Measurements from ENCODE around the gene KSR1. TPM values are rescaled to one million over a fixed set of nuclear protein-coding genes. Genes with fewer than 3 reads are reported as not detected.

KSR1 gene
- total RNA-seq, 1 experiment from 2014 or later, result 41.7 TPM

DNA sequence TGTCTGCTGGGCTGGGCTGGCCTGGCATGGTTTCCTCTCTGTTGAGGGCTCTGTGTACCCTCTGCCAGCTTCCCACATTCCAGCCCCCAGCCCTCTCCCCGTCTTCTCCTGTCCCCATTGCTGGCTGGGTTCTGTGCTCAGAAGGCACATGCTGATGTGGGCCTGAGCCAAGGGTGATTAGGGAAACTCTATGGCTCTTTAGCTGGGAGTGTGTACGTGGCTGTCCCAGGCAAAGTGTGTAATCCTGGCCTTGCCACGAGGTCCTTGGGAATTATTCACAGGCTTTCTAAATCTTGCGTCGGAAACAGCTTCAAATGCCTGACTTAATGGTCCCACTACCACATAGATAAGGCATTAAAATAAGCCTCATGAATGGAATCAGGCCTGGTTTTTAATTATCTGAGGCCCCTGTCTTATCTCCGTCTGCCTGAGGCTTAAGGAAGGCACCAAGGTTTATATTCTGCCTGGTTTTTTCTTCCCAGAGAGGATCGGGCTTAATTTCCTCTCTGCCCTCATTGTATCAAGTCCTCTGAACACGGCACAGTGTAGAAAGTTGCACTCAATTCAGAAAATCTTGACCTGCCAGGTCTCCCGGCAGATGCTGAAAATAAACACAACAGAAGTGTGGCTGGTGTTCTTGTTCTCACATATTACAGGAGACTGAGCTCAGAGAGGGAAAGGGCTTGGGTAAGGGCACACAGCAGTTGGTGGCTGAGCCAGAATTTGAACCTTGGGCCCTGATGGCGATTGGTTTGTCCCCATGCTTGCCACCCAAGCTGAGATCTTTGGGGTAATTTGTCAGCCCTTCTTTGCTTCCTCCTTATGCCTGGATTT is 121.9 kb downstream of the KSR1 start:
- no peak for TF ChIP-seq EZH2 (IDR thresholded peaks at IDR 0.05; ENCODE audit: borderline replicate concordance, low read depth, low read length, poor library complexity, severe bottlenecking)
- no peak for TF ChIP-seq CTCF (conservative IDR thresholded peaks at IDR 0.05; ENCODE audit: low read depth, low read length)
- ChIA-PET POLR2A (ENCODE audit: low non-redundant PET) (no interaction called here), CTCF (interaction anchor here (1.1 kb wide), 1 partner anchor 122 kb away, joined by 3 read pairs; the partner anchor contains the start of gene KSR1)
- Histone ChIP-seq H3K27me3 (replicated peaks; ENCODE audit: insufficient read depth, low read depth, low read length, poor library complexity) (no peaks in the 10 kb centered on the region), H3K36me3 (ENCODE audit: insufficient read depth, low read length, poor library complexity, severe bottlenecking) (peaks cover 1% of the 10 kb centered on the region), H3K9me3 (ENCODE audit: low read depth, low read length, poor library complexity, severe bottlenecking) (no peaks in the 10 kb centered on the region), H3K27ac (ENCODE audit: low read depth, low read length, poor library complexity, severe bottlenecking) (no peak overlapping the region), H3K4me3 (ENCODE audit: low read depth, low read length, poor library complexity, severe bottlenecking) (no peak overlapping the region), H3K4me1 (ENCODE audit: insufficient read depth, low read length, poor library complexity, severe bottlenecking) (peaks cover 32% of the 10 kb centered on the region)
- DNase-seq (ENCODE audit: low spot score), result no peak
- BruUV-seq (replicated peaks), result no TSS peak
- intact Hi-C loops (cut with micrococcal nuclease; ENCODE audit: unreplicated experiment), result no loop called here

- ChIA-PET POLR2A (ENCODE audit: low non-redundant PET) (no interaction called here), CTCF (interaction anchor here (1.1 kb wide), 1 partner anchor 123 kb away, joined by 3 read pairs; the partner anchor contains the start of gene KSR1)
- peaks cover 2% of the 10 kb centered on the region for H3K36me3 ChIP-seq (ENCODE audit: insufficient read depth, low read length, poor library complexity, severe bottlenecking)
- H3K4me1 ChIP-seq (ENCODE audit: insufficient read depth, low read length, poor library complexity, severe bottlenecking), result peaks cover 26% of the 10 kb centered on the region
- no peak overlapping the region for H3K27ac ChIP-seq (ENCODE audit: low read depth, low read length, poor library complexity, severe bottlenecking)
- no peaks in the 10 kb centered on the region for H3K27me3 ChIP-seq (replicated peaks; ENCODE audit: insufficient read depth, low read depth, low read length, poor library complexity)
- no peak for TF ChIP-seq CTCF (conservative IDR thresholded peaks at IDR 0.05; ENCODE audit: low read depth, low read length)
- no peak for TF ChIP-seq EZH2 (IDR thresholded peaks at IDR 0.05; ENCODE audit: borderline replicate concordance, low read depth, low read length, poor library complexity, severe bottlenecking)
- no peak overlapping the region for H3K4me3 ChIP-seq (ENCODE audit: low read depth, low read length, poor library complexity, severe bottlenecking)
- no peak for DNase-seq (ENCODE audit: low spot score)
- BruUV-seq (replicated peaks), result no TSS peak
- intact Hi-C loops (cut with micrococcal nuclease; ENCODE audit: unreplicated experiment), result no loop called here
- no peaks in the 10 kb centered on the region for H3K9me3 ChIP-seq (ENCODE audit: low read depth, low read length, poor library complexity, severe bottlenecking)
These were observed 122.5 kb downstream of the KSR1 start for GRCh38 chr17:27578718-27579085.

DNA sequence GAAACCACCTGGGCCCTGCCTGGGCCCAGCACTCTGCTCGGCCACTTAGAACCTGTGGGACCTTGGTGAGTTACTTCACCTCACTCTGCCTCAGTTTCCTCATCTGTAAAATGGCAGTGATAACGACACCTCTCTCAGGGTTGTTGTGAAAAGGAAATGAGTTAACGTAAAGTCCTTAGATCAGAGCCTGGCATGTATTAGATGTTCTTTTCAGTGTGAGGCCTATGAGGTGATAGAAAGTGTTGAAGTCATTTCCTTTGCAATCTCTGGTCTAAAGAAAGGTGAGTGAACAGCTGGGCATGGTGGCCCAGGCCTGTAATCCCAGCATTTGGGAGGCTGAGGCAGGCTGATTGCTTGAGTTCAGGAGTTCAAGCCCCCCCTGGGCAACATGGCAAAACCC is 123.1 kb downstream of the KSR1 start:
- no peak overlapping the region for H3K27ac ChIP-seq (ENCODE audit: low read depth, low read length, poor library complexity, severe bottlenecking)
- CTCF ChIA-PET, result no interaction called here
- BruUV-seq (replicated peaks), result no TSS peak
- DNase-seq (ENCODE audit: low spot score), result no peak
- H3K27me3 ChIP-seq (replicated peaks; ENCODE audit: insufficient read depth, low read depth, low read length, poor library complexity), result no peaks in the 10 kb centered on the region
- intact Hi-C loops (cut with micrococcal nuclease; ENCODE audit: unreplicated experiment), result no loop called here
- POLR2A ChIA-PET (ENCODE audit: low non-redundant PET), result no interaction called here
- H3K9me3 ChIP-seq (ENCODE audit: low read depth, low read length, poor library complexity, severe bottlenecking), result no peaks in the 10 kb centered on the region
- H3K36me3 ChIP-seq (ENCODE audit: insufficient read depth, low read length, poor library complexity, severe bottlenecking), result peaks cover 2% of the 10 kb centered on the region
- TF ChIP-seq CTCF (conservative IDR thresholded peaks at IDR 0.05; ENCODE audit: low read depth, low read length), result no peak
- TF ChIP-seq EZH2 (IDR thresholded peaks at IDR 0.05; ENCODE audit: borderline replicate concordance, low read depth, low read length, poor library complexity, severe bottlenecking), result no peak
- H3K4me1 ChIP-seq (ENCODE audit: insufficient read depth, low read length, poor library complexity, severe bottlenecking), result peaks cover 21% of the 10 kb centered on the region
- no peak overlapping the region for H3K4me3 ChIP-seq (ENCODE audit: low read depth, low read length, poor library complexity, severe bottlenecking)
